Activated T-helper 1 cell treated with anti-CD3 and anti-CD28 coated beads, Interleukin-2, amount 50 U/mL, for 16 hours (primary cell): ENCODE measurements around the gene CPO.

Experiments used
- DNase-seq, 2 donors: peaks; one replicate each; pipeline ENCODE4 v3.0.0-alpha.2; 2020; ENCODE audit warnings: low read depth in 1 of 2, low spot score in 1 of 2

Gene CPO

GRCh38 chr2:207012461-207012860 is 73.1 kb downstream of the CPO start:
- DNase-seq = no peak

DNA sequence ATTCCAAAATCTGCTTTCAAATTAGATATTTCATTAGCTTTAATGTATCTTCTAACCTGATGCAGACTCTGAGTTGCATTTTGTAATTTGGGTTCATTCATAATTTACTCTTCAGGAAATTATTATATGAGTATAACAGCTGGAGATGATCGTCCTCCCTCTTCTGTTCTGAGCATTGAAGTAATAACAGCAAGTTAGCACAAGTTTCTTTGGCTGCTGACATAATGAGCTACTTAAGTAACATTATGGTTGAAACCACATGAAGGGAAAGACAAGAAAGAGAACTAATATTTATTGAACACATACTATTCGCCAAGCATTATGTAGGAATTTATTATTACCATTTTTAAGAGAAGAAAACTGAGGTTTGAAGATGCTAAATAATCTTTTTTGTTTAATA is 75.1 kb downstream of the CPO start:
- no peak for DNase-seq

DNA sequence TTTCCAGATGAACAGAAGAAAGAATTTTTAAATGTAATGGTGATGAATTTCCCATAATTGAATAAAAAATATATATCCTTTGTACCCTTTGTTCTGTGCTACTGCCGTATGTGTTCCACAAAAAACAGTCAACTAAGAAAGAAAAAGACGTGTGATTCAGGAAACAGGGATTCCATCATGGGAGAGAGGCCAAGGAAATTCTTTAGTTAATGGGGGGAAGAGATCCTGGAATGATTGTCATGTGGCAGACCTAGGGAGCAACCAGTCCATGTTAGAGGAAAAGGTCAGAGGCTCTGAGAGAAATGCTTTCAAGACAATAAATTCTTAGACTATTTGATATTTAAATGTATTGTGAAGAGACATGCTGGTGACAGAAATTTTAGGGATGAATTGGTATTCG is 76.6 kb downstream of the CPO start:
- DNase-seq = no peak
